Measurements from ENCODE around the gene MARF1.

- TF ChIP-seq EZH2 (IDR thresholded peaks at IDR 0.05; ENCODE audit: low read depth) = no peak
- no peak for TF ChIP-seq CTCF (conservative IDR thresholded peaks at IDR 0.05)
Observed at GRCh38 chr16:15587152-15587825, 55.7 kb downstream of the MARF1 start.
